Globus pallidus (tissue), 1 donor: ENCODE results near the gene PRR14.

Source experiments
- DNase-seq: peaks from one replicate; pipeline ENCODE4 v3.0.0-alpha.2; 2015; ENCODE audit warnings: low spot score

Gene PRR14

GRCh38 chr16:30659507-30660423, 9.0 kb downstream of the PRR14 start:
- DNase-seq = no peak

- no peak for DNase-seq
Observed at GRCh38 chr16:30660424-30661261, 9.9 kb downstream of the PRR14 start.

- no peak for DNase-seq
Observed at GRCh38 chr16:30662449-30662848, 11.7 kb downstream of the PRR14 start.

GRCh38 chr16:30663038-30663437, 12.3 kb downstream of the PRR14 start:
- no peak for DNase-seq

GRCh38 chr16:30663820-30664219, 13.1 kb downstream of the PRR14 start:
- DNase-seq = no peak

GRCh38 chr16:30664616-30665109, 13.9 kb downstream of the PRR14 start:
- DNase-seq = no peak

GRCh38 chr16:30665155-30665829, 14.5 kb downstream of the PRR14 start:
- DNase-seq = no peak

- DNase-seq = no peak
Observed at GRCh38 chr16:30665830-30666190, 15.1 kb downstream of the PRR14 start.

GRCh38 chr16:30666681-30667080, 15.9 kb downstream of the PRR14 start:
- DNase-seq = no peak

- no peak for DNase-seq
Observed at GRCh38 chr16:30667361-30667905, 16.7 kb downstream of the PRR14 start.

- DNase-seq = no peak
Observed at GRCh38 chr16:30668393-30668792, 17.6 kb downstream of the PRR14 start.

GRCh38 chr16:30669026-30669902, 18.5 kb downstream of the PRR14 start:
- DNase-seq = no peak

- no peak for DNase-seq
Observed at GRCh38 chr16:30669903-30670824, 19.4 kb downstream of the PRR14 start.

- no peak for DNase-seq
Observed at GRCh38 chr16:30675143-30675542, 24.4 kb downstream of the PRR14 start.

- peak; percentile 34 for DNase-seq
Observed at GRCh38 chr16:30677931-30678585, 27.3 kb downstream of the PRR14 start.

- DNase-seq = no peak
Observed at GRCh38 chr16:30678586-30678970, 27.8 kb downstream of the PRR14 start.

GRCh38 chr16:30680326-30680725, 29.6 kb downstream of the PRR14 start:
- DNase-seq = no peak

GRCh38 chr16:30688701-30689100, 37.9 kb downstream of the PRR14 start:
- no peak for DNase-seq

GRCh38 chr16:30691907-30692306, 41.1 kb downstream of the PRR14 start:
- no peak for DNase-seq
